HepG2 (cell line): Measurements from ENCODE around the gene EEIG1.

Experiments used
- E2F1 ChIP-seq: sonication (generic); formaldehyde crosslinking; IDR thresholded peaks from 2 replicates; pipeline ENCODE4 v1.5.0; 2020; ENCODE audit warnings: missing genetic modification reagents
- ETS1 ChIP-seq: sonication (generic); formaldehyde crosslinking; IDR thresholded peaks from 2 replicates; pipeline ENCODE4 v1.4.0; 2020; ENCODE audit warnings: missing genetic modification reagents
- KLF12 ChIP-seq: sonication (generic); formaldehyde crosslinking; IDR thresholded peaks from 2 replicates; pipeline ENCODE4 v1.4.0; 2020; ENCODE audit warnings: missing genetic modification reagents, borderline replicate concordance
- SMARCE1 ChIP-seq: fragments of 450-650 bp; IDR thresholded peaks from 2 replicates; pipeline ENCODE4 v1.6.1; 2017; ENCODE audit warnings: borderline replicate concordance

- TF ChIP-seq KLF12 (CRISPR knock-in tag) (no peak), SMARCE1 (no peak), ETS1 (CRISPR knock-in tag) (no peak), E2F1 (no peak)
Observed at GRCh38 chr9:128026773-128027541, 46.2 kb upstream of the EEIG1 start.
